ENCODE measurements around the gene C22orf15. TPM values are rescaled to one million over a fixed set of nuclear protein-coding genes. Genes with fewer than 3 reads are reported as not detected.

The C22orf15 gene
- total RNA-seq, 1 donor from 2014 or later, result not detected

- DNase-seq, result no peak
- ATAC-seq (ENCODE audit: poor library complexity), result no peak
- intact Hi-C loops (cut with DNase I), result no loop called here
Observed at GRCh38 chr22:23749841-23750301, 12.9 kb upstream of the C22orf15 start.

GRCh38 chr22:23750367-23750713 lies 12.4 kb upstream of the C22orf15 start:
- intact Hi-C loops (cut with DNase I), result no loop called here
- ATAC-seq (ENCODE audit: poor library complexity) (no peak), DNase-seq (no peak)

GRCh38 chr22:23750714-23751440 lies 11.9 kb upstream of the C22orf15 start, which contains the start of gene ZNF70:
ZNF70 (minus strand) TSS chr22:23751112; CDS start chr22:23745140, 5,972 bp downstream.
- ATAC-seq (ENCODE audit: poor library complexity), result peak; percentile 97
- intact Hi-C loops (cut with DNase I), result no loop called here
- DNase-seq, result peak; percentile 93

GRCh38 chr22:23751441-23751996 lies 11.3 kb upstream of the C22orf15 start:
- peak; percentile 41 for ATAC-seq (ENCODE audit: poor library complexity)
- DNase-seq, result no peak
- intact Hi-C loops (cut with DNase I), result no loop called here

- intact Hi-C loops (cut with DNase I), result no loop called here
- DNase-seq (no peak), ATAC-seq (ENCODE audit: poor library complexity) (no peak)
Observed at GRCh38 chr22:23752090-23752691, 10.6 kb upstream of the C22orf15 start.

- ATAC-seq (ENCODE audit: poor library complexity) (no peak), DNase-seq (no peak)
- intact Hi-C loops (cut with DNase I), result no loop called here
Observed at GRCh38 chr22:23752750-23753149, 10.0 kb upstream of the C22orf15 start.

- DNase-seq (no peak), ATAC-seq (ENCODE audit: poor library complexity) (no peak)
- intact Hi-C loops (cut with DNase I), result no loop called here
Observed at GRCh38 chr22:23753385-23753784, 9.4 kb upstream of the C22orf15 start.

- intact Hi-C loops (cut with DNase I), result no loop called here
- no peak for DNase-seq
- ATAC-seq (ENCODE audit: poor library complexity), result no peak
Observed at GRCh38 chr22:23754220-23754919, 8.4 kb upstream of the C22orf15 start, which contains the start of gene VPREB3. VPREB3 (minus strand) TSS chr22:23754425; CDS start chr22:23754363, 62 bp downstream.

GRCh38 chr22:23754980-23755636 lies 7.7 kb upstream of the C22orf15 start:
- no peak for DNase-seq
- no peak for ATAC-seq (ENCODE audit: poor library complexity)
- intact Hi-C loops (cut with DNase I), result no loop called here

GRCh38 chr22:23755711-23756110 lies 7.1 kb upstream of the C22orf15 start:
- no peak for ATAC-seq (ENCODE audit: poor library complexity)
- DNase-seq, result no peak
- intact Hi-C loops (cut with DNase I), result no loop called here

- ATAC-seq (ENCODE audit: poor library complexity) (no peak), DNase-seq (no peak)
- intact Hi-C loops (cut with DNase I), result no loop called here
Observed at GRCh38 chr22:23756891-23757290, 5.9 kb upstream of the C22orf15 start.

- intact Hi-C loops (cut with DNase I), result no loop called here
- ATAC-seq (ENCODE audit: poor library complexity) (no peak), DNase-seq (no peak)
Observed at GRCh38 chr22:23759566-23759965, 3.2 kb upstream of the C22orf15 start.

- no peak for DNase-seq
- no peak for ATAC-seq (ENCODE audit: poor library complexity)
- intact Hi-C loops (cut with DNase I), result no loop called here
Observed at GRCh38 chr22:23760056-23760455, 2.7 kb upstream of the C22orf15 start.

GRCh38 chr22:23763579-23763945 lies 772 bp downstream of the C22orf15 start:
- DNase-seq, result peak; percentile 72
- intact Hi-C loops (cut with DNase I), result no loop called here
- no peak for ATAC-seq (ENCODE audit: poor library complexity)

GRCh38 chr22:23763954-23764353 lies 1.2 kb downstream of the C22orf15 start:
- DNase-seq (no peak), ATAC-seq (ENCODE audit: poor library complexity) (no peak)
- intact Hi-C loops (cut with DNase I), result no loop called here

- DNase-seq, result no peak
- ATAC-seq (ENCODE audit: poor library complexity), result no peak
- intact Hi-C loops (cut with DNase I), result loop anchor here (5.0 kb wide), 1 partner anchor 82 kb away; no protein-coding TSS in a partner anchor
Observed at GRCh38 chr22:23764899-23765881, 2.4 kb downstream of the C22orf15 start.

- ATAC-seq (ENCODE audit: poor library complexity) (peak; percentile 5), DNase-seq (no peak)
- intact Hi-C loops (cut with DNase I), result loop anchor here (5.0 kb wide), 1 partner anchor 80 kb away; no protein-coding TSS in a partner anchor
Observed at GRCh38 chr22:23767303-23767672, 4.5 kb downstream of the C22orf15 start.

All from Right ventricle myocardium superior (tissue), 1 donor.